ENCODE results near the gene DUXB.

Gene DUXB

DNA sequence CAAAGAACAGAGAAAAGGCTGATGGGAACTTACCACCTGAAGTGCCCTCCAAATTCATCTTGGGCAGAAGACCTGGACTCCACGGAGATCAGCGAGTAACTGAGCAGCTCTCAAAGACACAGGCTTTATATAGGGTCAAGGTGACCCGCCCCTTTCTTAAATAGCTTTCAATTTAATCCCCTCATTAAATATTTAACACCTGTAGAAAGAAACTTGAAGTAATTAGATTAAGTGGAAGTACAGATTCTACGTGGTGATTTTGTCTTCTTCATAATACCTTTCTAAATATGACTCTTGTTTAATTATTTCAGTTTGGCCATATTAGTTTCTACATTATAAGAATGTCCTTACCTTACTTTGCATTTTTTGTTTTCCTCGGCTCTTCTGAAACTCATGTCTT lies at the start of gene DUXB:
Gene DUXB (minus strand): TSS at position 101 of the 400 bp plus-strand sequence. CDS start 43 bp downstream, at position 58.
- no peak for DNase-seq (ENCODE audit: low spot score)

DNA sequence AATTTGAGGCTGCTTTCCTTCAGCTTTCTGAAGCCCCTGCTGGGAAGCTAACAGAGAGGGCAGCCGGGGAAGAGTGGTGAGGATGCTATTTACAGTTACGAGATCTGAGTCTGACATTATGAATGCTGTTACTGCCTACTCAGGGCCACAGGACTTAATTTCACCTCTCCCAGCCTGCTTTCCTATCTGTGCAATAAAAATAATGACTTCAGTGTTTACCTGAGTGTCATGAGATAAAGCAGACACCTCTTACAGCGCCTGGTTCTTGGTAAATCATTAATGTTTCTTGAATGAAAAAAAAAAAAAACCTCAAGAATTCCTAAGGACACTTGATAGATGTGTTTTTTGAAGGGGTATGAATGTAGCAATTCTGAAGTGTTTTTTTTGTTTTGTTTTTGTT lies 49.3 kb upstream of the DUXB start:
- no peak for DNase-seq (ENCODE audit: low spot score)

DNA sequence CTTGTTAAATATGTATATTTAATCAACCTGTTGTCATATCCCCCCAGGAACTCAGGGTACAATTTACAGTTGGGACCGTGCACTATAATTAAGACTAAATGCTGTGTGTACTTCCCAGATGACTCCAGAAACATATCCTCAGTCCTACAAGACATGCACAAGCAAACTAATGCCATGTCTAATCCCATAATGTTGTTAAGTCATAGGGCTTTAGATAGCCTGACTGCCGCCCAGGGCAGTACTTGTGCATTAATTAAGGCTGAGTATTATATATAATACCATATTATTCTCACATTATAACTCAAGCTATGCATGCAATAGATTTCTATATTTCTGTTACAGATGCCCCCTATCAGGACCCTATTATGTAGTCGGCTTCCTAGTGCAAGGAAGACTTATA lies 45.1 kb upstream of the DUXB start:
- no peak for DNase-seq (ENCODE audit: low spot score)

- no peak for DNase-seq (ENCODE audit: low spot score)
Measured at GRCh38 chr16:75745823-75746222, 44.6 kb upstream of the DUXB start.

DNA sequence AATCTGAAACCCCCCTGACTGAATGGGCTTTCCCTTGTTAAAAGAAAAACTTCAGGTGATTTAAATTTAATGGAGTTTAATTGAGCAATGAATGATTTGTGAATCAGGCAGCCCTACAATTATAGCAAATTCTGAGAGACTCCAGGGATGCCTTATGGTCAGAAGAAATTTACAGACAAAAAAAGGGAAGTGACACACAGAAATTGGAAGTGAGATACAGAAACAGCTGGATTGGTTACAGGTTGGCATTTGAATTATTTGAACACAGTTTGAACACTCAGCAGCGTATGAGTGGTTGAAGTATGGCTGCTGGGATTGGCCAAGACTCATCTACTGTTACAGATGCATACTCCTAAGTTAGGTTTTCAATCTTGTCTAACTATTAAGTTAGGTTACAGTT lies 44.0 kb upstream of the DUXB start:
- DNase-seq (ENCODE audit: low spot score): no peak

- no peak for DNase-seq (ENCODE audit: low spot score)
Measured at GRCh38 chr16:75742424-75743047, 41.3 kb upstream of the DUXB start.

- no peak for DNase-seq (ENCODE audit: low spot score)
Measured at GRCh38 chr16:75733305-75734211, 32.3 kb upstream of the DUXB start.

DNA sequence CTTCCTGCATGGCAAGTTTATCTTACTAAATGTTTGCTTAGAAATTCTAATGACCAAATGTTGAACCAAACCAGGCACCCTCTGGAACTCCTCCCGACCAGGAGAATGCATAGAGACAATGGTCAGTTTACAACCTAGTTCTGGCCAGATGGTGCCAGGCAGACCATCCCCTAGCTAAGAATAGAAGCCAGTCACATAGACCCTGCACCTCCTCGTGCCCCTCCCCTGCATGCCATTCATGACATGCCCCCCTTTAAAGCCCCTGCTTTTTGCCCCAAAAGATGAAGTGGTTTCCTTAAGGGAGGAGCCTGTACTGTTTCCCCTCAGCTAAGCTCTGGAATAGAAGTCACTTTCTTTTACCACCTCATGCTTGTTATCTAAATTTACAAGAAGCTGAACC lies 31.6 kb upstream of the DUXB start:
- DNase-seq (ENCODE audit: low spot score): no peak

DNA sequence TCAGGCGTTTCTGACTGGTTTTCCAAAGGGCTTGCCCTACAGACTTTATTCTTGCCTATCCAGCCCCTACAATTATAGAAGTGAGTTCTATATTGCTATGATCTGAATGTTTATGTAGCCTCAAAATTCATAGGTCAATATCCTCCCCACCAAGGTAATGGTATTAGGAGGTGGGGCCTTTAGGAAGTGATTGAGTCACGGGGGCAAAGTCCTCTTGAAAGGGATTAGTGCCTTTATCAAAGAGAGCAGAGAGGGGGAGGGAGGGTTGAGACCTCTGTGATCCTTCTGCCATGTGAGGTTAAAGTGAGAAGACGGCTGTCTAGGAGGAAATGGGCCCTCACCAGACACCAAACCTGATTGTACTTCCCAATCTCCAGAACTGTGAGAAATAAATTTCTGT lies 26.0 kb upstream of the DUXB start:
- peak; percentile 25 for DNase-seq (ENCODE audit: low spot score)

DNA sequence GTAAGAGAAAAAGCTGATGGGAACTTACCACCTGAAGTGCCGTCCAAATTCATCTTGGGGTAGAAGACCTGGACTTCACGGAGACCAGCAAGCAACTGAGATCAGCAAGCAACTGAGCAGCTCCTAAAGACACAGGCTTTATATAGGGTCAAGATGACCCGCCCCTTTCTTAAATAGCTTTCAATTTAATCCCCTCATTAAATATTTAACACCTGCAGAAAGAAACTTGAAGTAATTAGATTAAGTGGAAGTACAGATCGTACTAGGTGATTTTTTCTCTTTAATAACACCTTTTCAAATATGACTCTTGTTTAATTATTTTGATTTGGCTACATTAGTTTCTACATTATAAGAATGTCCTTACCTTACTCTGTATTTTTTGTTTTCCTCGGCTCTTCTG lies 25.1 kb upstream of the DUXB start, which contains the start of gene CPHXL:
Gene CPHXL (minus strand): TSS at position 101 of the 400 bp plus-strand sequence. CDS start 48 bp downstream, at position 53.
- DNase-seq (ENCODE audit: low spot score): no peak

GRCh38 chr16:75718452-75718851 lies 17.2 kb upstream of the DUXB start:
- DNase-seq (ENCODE audit: low spot score): no peak

- no peak for DNase-seq (ENCODE audit: low spot score)
Measured at GRCh38 chr16:75714661-75715060, 13.4 kb upstream of the DUXB start.

- DNase-seq (ENCODE audit: low spot score): no peak
Measured at GRCh38 chr16:75710344-75710743, 9.1 kb upstream of the DUXB start.

DNA sequence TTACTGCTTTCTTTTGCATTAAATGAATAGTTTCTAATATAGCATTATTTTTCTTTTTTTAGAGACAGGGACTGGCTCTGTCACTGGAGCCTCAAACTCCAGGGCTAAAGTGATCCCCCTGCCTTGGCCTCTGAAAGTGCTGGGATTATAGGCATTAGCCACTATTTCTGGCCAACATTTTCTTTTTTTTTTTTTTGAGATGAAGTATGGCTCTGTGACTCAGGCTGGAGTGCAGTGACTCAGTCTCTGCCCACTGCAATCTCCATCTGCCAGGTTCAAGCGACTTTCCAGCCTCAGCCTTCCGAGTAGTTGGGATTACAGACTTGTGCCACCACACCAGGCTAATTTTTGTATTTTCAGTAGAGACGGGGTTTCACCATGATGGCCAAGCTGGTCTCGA lies 2.0 kb upstream of the DUXB start:
- no peak for DNase-seq (ENCODE audit: low spot score)

DNA sequence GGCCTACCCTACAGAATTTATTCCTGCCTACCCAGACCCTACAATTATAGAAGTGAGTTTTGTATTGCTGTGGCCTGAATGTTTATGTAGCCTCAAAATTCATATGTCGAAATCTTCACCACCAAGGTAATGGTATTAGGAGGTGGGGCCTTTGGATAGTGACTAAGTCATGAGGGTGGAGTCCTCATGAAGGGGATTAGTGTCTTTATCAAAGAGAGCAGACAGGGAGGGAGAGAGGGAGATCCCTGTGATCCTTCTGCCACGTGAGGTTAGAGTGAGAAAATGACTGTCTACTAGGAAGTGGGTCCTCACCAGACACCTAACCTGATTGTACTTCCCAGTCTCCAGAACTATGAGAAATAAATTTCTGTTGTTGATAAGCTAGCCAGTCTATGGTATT lies 981 bp upstream of the DUXB start:
- DNase-seq (ENCODE audit: low spot score): no peak

- DNase-seq (ENCODE audit: low spot score): no peak
Measured at GRCh38 chr16:75697571-75697970, 3.7 kb downstream of the DUXB start.

- no peak for DNase-seq (ENCODE audit: low spot score)
Measured at GRCh38 chr16:75695708-75696107, 5.6 kb downstream of the DUXB start.

GRCh38 chr16:75687361-75687760 lies 13.9 kb downstream of the DUXB start:
- no peak for DNase-seq (ENCODE audit: low spot score)

GRCh38 chr16:75682308-75682707 lies 19.0 kb downstream of the DUXB start:
- no peak for DNase-seq (ENCODE audit: low spot score)

DNA sequence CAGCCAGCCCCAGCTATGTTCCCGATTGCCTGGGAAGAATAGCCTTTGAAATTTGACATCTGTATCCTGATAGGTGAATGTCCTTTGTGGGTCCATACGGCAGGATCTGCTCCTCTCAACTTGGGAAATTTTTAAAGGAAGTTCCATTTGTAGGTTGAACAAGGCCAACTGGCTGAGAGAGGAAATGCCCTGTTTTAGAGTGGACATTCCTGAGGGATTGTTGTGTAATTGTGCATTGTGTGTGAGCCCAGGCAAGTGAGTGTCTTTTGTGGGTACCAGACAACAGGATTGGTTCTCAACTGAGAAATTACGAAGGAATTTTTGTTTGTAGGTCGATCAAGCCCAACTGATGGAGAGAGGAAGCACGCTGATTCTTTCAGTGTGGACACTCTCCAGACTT lies 21.9 kb downstream of the DUXB start:
- DNase-seq (ENCODE audit: low spot score): no peak

- DNase-seq (ENCODE audit: low spot score): no peak
Measured at GRCh38 chr16:75676909-75677308, 24.4 kb downstream of the DUXB start, which contains the start of gene CPHXL2. CPHXL2 (minus strand) TSS chr16:75677009; CDS start chr16:75676999, 10 bp downstream.

DNA sequence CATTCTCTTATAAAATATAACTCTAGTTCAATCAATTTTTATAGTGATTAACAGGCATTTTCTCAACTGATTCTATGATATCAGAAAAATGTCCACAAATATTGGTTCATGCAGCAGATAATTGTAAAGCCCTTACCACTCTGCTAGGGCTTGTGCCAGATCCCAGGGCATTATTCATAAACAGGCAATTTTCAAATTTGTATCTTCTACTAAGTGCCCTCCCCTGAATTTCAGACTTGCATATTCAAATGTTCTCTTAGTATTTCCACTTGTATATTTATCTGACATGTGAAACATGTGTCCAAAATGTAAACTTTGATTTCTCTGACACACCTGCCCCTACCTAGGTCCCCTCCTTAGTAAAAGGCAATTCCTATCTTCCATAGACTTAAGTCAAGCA lies 33.8 kb downstream of the DUXB start:
- no peak for DNase-seq (ENCODE audit: low spot score)

DNA sequence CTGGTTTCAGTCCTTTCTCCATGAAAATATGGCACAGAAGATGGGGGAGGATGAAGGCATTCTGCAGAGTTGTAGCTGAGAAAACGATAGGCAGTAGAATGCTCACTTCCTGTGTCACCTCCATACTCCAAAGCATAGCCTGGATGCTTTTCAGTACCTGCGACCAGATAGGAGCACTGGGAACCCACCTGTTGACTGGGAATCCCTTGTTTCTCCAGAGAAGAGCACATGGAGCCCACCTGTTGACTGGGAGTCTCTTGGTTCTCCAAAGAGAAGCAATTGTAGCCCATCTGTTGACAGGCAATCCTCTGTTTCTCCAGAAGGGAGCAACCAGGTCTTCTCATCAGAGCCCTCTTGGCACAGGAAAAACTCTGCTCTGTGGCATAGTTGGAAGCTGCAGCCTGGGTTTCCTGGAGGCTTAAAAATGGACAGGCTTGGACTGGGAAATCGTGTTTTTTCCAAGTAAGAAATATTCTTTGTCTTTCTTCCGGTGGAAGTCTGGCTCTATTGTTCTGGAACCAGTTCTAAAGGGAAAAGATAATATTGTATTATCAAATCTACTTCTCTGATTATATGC lies 40.4 kb downstream of the DUXB start:
- no peak for DNase-seq (ENCODE audit: low spot score)
